GM18873 (cell line): Measurements from ENCODE around the gene CAPN10.
"Not testable (repeated sequence)": the region's sequence is repeated elsewhere in the genome, so short reads cannot be mapped to it uniquely, and the experiment has no call there.

Experiments used
- ATAC-seq: cut with Tn5 transposase; IDR thresholded peaks from one replicate; pipeline ENCODE4 v1.9.1; 2021; ENCODE audit warnings: mild to moderate bottlenecking, moderate library complexity, moderate number of reproducible peaks; ENCODE audit not compliant: unreplicated experiment, low FRiP score

Gene CAPN10

GRCh38 chr2:240586198-240586918, at the start of gene CAPN10:
Gene CAPN10 (plus strand): TSS chr2:240586734. CDS start chr2:240586912, 178 bp downstream.
- peak; percentile 55 for ATAC-seq

- no peak for ATAC-seq
Measured at GRCh38 chr2:240538031-240538780, 48.3 kb upstream of the CAPN10 start.

GRCh38 chr2:240539101-240539500, 47.4 kb upstream of the CAPN10 start:
- not testable (repeated sequence) for ATAC-seq

GRCh38 chr2:240539906-240540305, 46.6 kb upstream of the CAPN10 start:
- no peak for ATAC-seq

- ATAC-seq: no peak
Measured at GRCh38 chr2:240551288-240551687, 35.2 kb upstream of the CAPN10 start.

GRCh38 chr2:240551811-240552210, 34.7 kb upstream of the CAPN10 start:
- no peak for ATAC-seq

GRCh38 chr2:240553956-240554480, 32.5 kb upstream of the CAPN10 start:
- no peak for ATAC-seq

GRCh38 chr2:240554767-240555493, 31.6 kb upstream of the CAPN10 start:
- ATAC-seq: no peak

GRCh38 chr2:240555541-240556250, 30.8 kb upstream of the CAPN10 start:
- no peak for ATAC-seq

GRCh38 chr2:240556553-240557100, 29.9 kb upstream of the CAPN10 start:
- no peak for ATAC-seq

- ATAC-seq: no peak
Measured at GRCh38 chr2:240557101-240557751, 29.3 kb upstream of the CAPN10 start.

- no peak for ATAC-seq
Measured at GRCh38 chr2:240557808-240558207, 28.7 kb upstream of the CAPN10 start, which contains the start of gene ANKMY1. Gene ANKMY1 (minus strand): TSS chr2:240557988. CDS start chr2:240557335, 653 bp downstream.

GRCh38 chr2:240558236-240558761, 28.2 kb upstream of the CAPN10 start:
- no peak for ATAC-seq

- ATAC-seq: no peak
Measured at GRCh38 chr2:240559286-240559685, 27.2 kb upstream of the CAPN10 start.

GRCh38 chr2:240560084-240560479, 26.5 kb upstream of the CAPN10 start, which contains the start of gene DUSP28:
Gene DUSP28 (plus strand): TSS chr2:240560357. CDS start chr2:240560685, 328 bp downstream.
- peak; percentile 32 for ATAC-seq

- ATAC-seq: peak; percentile 41
Measured at GRCh38 chr2:240560480-240561324, 25.8 kb upstream of the CAPN10 start.

- peak; percentile 9 for ATAC-seq
Measured at GRCh38 chr2:240561325-240561971, 25.1 kb upstream of the CAPN10 start.

GRCh38 chr2:240563231-240563630, 23.3 kb upstream of the CAPN10 start:
- ATAC-seq: not testable (repeated sequence)
